GM12873 (cell line): ENCODE measurements around the gene NPAT.

ENCODE experiments used
- TF ChIP-seq, protein P1 (sequence below): IDR thresholded peaks from 2 replicates; pipeline ENCODE4 v1.5.1; 2012; ENCODE audit warnings: low read depth, mild to moderate bottlenecking, moderate library complexity, low read length, control low read depth; ENCODE audit not compliant: insufficient read depth; ENCODE audit errors: missing control alignments

Gene NPAT

DNA sequence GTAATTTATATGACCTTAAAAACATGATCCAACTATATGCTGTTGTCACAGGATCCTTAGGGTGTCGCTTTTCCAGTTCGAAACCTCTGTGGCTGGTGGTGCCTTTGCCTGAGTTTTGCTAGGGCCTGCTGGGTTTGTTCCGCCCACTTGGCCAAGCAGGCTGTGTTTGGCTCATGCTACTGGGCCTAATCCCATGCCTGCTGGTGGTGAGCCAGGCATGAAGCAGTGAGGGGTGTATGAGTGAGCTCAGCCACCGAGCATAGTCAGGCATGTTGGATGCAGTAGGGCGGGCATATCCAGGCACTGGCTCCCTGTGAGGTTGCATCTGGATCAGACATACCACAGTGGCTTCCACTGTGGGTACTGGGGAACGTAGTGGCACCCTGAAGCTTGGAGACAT lies 16.3 kb downstream of the NPAT start:
- TF ChIP-seq, protein P1, sequence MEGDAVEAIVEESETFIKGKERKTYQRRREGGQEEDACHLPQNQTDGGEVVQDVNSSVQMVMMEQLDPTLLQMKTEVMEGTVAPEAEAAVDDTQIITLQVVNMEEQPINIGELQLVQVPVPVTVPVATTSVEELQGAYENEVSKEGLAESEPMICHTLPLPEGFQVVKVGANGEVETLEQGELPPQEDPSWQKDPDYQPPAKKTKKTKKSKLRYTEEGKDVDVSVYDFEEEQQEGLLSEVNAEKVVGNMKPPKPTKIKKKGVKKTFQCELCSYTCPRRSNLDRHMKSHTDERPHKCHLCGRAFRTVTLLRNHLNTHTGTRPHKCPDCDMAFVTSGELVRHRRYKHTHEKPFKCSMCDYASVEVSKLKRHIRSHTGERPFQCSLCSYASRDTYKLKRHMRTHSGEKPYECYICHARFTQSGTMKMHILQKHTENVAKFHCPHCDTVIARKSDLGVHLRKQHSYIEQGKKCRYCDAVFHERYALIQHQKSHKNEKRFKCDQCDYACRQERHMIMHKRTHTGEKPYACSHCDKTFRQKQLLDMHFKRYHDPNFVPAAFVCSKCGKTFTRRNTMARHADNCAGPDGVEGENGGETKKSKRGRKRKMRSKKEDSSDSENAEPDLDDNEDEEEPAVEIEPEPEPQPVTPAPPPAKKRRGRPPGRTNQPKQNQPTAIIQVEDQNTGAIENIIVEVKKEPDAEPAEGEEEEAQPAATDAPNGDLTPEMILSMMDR: no peak

DNA sequence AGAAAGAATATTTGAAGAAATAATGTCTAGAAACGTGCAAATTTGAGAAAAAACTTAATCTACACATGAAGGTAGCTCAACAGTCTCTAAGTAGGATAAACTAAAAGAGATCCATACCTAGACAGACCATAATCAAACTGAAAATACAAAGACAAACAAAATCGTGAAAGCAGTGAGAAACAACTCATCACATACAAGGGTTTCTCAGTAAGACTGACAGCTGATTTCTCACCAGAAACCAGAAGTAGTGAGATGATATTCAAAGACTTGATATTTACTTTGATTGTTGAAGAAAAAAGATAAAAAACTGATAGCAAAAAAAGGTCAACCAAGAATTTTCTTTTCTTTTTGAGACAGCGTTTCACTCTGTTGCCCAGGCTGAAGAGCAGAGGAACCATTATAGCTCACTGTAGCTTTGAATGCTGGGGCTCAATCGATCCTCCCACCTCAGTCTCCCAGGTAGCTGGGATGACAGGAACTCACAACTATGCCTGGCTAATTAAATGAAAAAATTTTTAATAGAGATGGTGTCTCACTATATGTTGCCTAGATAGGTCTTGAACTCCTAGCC lies 17.4 kb downstream of the NPAT start:
- TF ChIP-seq, protein P1: no peak

- TF ChIP-seq, protein P1: no peak
Measured at GRCh38 chr11:108204376-108204775, 18.1 kb downstream of the NPAT start.

GRCh38 chr11:108203075-108203474 lies 19.4 kb downstream of the NPAT start:
- TF ChIP-seq, protein P1: no peak

GRCh38 chr11:108199446-108200321 lies 22.8 kb downstream of the NPAT start:
- TF ChIP-seq, protein P1: no peak

- TF ChIP-seq, protein P1: no peak
Measured at GRCh38 chr11:108198833-108199232, 23.6 kb downstream of the NPAT start.

DNA sequence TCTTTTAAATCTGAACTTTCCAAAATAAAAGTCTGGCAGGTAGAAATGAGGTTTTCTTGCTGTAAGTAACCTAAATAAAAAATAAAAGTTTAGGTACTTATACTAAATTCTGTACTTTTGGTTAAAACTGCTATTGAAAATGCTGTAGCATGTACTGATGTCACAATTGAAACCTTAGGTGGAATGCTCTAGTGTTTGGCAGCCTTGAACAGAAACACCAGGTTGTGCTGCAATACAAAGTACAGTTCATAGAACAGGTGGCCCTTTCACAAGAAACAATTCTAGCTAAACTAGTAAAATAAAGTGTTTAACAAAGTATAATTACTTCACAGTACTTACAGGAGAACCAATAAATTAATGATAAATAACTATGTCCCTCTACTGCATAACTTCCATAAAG lies 25.1 kb downstream of the NPAT start:
- TF ChIP-seq, protein P1: no peak
